BE2C (cell line): ENCODE results near the gene P2RX2.

Experiments
- DNase-seq: peaks from one replicate; pipeline ENCODE4 v3.0.0-alpha.2; 2020
- H3K27me3 ChIP-seq: fragments of 250-450 bp; sonication (Bioruptor Pico); 2 replicates; pipeline ENCODE4 v1.5.1; 2020; ENCODE audit warnings: mild to moderate bottlenecking
- H3K36me3 ChIP-seq: fragments of 250-450 bp; sonication (Bioruptor Pico); 2 replicates; pipeline ENCODE4 v1.5.1; 2020; ENCODE audit warnings: mild to moderate bottlenecking
- H3K4me1 ChIP-seq: fragments of 250-450 bp; sonication (Bioruptor Pico); 2 replicates; pipeline ENCODE4 v1.5.1; 2020
- H3K4me3 ChIP-seq: 2 replicates; pipeline ENCODE4 v1.5.1; 2011; ENCODE audit warnings: low read depth, low read length
- H3K9me3 ChIP-seq: fragments of 250-450 bp; sonication (Bioruptor Pico); 2 replicates; pipeline ENCODE4 v1.5.1; 2020
- CTCF ChIP-seq: IDR thresholded peaks from 2 replicates; pipeline ENCODE4 v1.5.1; 2012; ENCODE audit warnings: mild to moderate bottlenecking, low read depth, low read length

P2RX2 gene

GRCh38 chr12:132585177-132585576 lies 33.4 kb upstream of the P2RX2 start:
- no peak for DNase-seq
- Histone ChIP-seq H3K4me1 (no peaks in the 10 kb centered on the region), H3K4me3 (no peak overlapping the region), H3K9me3 (no peaks in the 10 kb centered on the region), H3K27me3 (no peaks in the 10 kb centered on the region), H3K36me3 (no peaks in the 10 kb centered on the region; the same call in 1 of the 2 replicates)
- TF ChIP-seq CTCF = no peak

DNA sequence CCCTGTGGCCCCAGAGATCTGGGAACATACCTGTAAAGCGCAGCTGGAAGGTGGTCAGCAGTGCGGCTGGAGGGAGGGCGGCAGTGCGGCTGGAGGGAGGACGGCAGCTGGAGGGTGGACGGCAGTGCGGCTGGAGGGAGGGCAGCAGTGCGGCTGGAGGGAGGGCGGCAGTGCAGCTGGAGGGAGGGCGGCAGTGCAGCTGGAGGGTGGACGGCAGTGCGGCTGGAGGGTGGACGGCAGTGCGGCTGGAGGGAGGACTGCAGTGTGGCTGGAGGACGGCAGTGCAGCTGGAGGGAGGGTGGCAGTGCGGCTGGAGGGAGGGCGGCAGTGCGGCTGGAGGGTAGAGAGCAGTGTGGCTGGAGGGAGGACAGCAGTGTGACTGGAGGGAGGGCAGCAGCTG lies 31.6 kb upstream of the P2RX2 start:
- DNase-seq = no peak
- H3K36me3 ChIP-seq = no peaks in the 10 kb centered on the region
- no peak overlapping the region for H3K4me3 ChIP-seq
- H3K4me1 ChIP-seq = no peaks in the 10 kb centered on the region
- no peak for TF ChIP-seq CTCF
- H3K9me3 ChIP-seq = no peaks in the 10 kb centered on the region
- H3K27me3 ChIP-seq = no peaks in the 10 kb centered on the region

- no peaks in the 10 kb centered on the region for H3K4me1 ChIP-seq
- H3K4me3 ChIP-seq = no peak overlapping the region
- no peaks in the 10 kb centered on the region for H3K36me3 ChIP-seq
- no peaks in the 10 kb centered on the region for H3K27me3 ChIP-seq
- no peaks in the 10 kb centered on the region for H3K9me3 ChIP-seq
- no peak for DNase-seq
- no peak for TF ChIP-seq CTCF
Observed at GRCh38 chr12:132587781-132588180, 30.8 kb upstream of the P2RX2 start.

DNA sequence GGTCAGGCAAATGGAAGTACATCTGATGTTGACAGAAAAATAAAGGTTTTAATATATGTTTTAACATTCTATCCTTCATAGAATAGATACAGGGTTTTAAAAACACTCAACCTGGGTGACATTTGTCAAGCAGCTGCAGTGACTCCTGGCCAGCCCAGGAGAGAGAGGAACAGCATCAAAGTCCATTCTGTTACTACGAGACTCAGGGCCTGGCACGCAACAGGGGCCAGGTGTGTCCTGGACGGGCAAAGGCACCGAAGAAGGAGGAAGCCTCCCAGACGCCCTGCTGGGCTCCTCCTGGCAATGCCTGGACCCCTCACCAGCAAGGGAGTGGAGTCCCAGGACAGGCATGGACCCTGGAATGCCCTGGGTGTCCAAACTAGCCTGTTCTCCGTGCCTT lies 30.3 kb upstream of the P2RX2 start:
- Histone ChIP-seq H3K27me3 (no peaks in the 10 kb centered on the region), H3K36me3 (no peaks in the 10 kb centered on the region), H3K9me3 (no peaks in the 10 kb centered on the region), H3K4me1 (no peaks in the 10 kb centered on the region), H3K4me3 (no peak overlapping the region)
- no peak for TF ChIP-seq CTCF
- DNase-seq = no peak

DNA sequence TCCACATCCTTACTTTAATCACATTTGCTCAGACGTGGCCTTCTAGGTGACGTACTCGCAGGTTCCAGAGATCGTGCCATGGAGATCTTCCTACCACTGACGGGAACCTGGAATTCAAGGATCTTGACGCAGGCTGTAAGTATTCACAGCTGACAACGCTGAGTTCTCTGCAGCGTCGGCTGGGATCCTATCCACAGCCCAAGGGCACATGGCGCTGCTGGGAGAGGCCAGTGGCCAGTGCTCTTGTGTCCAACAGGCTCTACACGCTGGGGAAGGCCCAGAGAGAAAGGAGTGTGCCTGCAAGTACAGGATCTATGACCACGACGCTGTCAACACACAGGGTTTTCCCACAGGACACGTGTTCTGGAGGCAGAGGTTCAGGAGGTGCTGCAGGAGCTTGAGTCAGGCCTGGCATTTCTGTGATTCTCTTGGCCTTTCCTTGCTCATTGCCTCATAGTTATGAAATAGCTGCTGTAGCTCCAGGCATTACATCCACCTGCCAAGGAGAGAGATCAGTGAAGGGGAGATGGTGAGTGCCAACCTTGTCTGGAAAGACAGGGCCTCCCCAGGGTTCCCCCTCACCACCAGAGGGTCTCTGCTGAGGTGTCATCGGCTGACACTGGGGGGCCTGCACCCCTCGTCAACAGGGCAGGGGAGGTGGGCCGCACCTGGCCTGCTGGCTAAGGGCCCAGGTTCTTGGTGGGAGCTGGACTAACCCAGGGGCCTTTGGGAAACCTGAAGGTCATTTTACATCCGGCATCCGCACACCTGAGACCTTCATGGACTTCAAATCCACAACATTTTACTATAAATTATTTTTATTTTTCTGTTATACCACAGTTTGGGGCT lies 29.5 kb upstream of the P2RX2 start:
- no peak for TF ChIP-seq CTCF
- no peak overlapping the region for H3K4me3 ChIP-seq
- no peaks in the 10 kb centered on the region for H3K9me3 ChIP-seq
- no peaks in the 10 kb centered on the region for H3K27me3 ChIP-seq
- no peak for DNase-seq
- no peaks in the 10 kb centered on the region for H3K36me3 ChIP-seq
- H3K4me1 ChIP-seq = no peaks in the 10 kb centered on the region
